ENCODE results near the gene RIOK3.

Gene RIOK3

GRCh38 chr18:23462876-23463275, 9.8 kb downstream of the RIOK3 start:
- TF ChIP-seq CTCF (IDR thresholded peaks at IDR 0.05; ENCODE audit: low read depth, low read length): no peak
- Histone ChIP-seq H3K36me3 (peaks cover 52% of the 10 kb centered on the region), H3K27ac (no peak overlapping the region), H3K4me3 (ENCODE audit: low read depth, low read length) (no peak overlapping the region), H3K9me3 (ENCODE audit: severe bottlenecking) (no peaks in the 10 kb centered on the region), H3K27me3 (ENCODE audit: insufficient read depth, low read depth, severe bottlenecking) (no peaks in the 10 kb centered on the region)
- DNase-seq: no peak

DNA sequence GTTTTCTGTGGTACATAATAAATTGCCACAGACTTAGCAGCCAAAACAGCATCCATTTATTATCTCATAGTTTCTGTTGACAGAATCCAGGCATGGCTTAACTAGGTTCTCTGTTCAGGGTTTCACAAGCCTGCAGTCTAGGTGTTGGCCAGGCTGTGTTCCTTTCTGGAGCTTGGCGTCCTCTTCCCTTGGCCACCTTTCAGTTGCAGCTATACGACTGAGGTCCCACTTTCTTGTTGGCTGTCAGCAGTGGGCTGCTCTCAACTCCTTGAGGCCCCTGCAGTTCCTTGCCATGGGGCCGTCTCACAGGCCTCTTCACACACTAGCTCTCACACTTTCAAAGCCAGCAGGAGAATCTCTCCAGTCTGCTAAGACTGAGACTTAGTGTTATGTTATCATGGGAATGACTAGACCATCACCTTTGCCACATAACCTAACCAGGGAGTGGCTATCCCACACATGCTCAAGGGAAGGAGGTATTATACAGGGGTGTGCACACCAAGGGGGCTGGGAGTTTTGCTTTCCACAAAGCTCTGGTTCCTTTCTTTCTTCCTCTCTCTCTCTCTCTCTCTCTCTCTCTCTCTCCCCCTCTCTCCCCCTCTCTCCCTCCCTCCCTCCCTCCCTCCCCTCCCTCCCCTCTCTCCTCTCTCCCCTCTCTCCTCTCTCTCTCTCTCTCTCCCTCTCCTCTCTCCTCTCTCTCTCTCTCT, 15.8 kb downstream of the RIOK3 start:
- Histone ChIP-seq H3K27ac (no peak overlapping the region), H3K27me3 (ENCODE audit: insufficient read depth, low read depth, severe bottlenecking) (no peaks in the 10 kb centered on the region), H3K4me3 (ENCODE audit: low read depth, low read length) (no peak overlapping the region), H3K9me3 (ENCODE audit: severe bottlenecking) (no peaks in the 10 kb centered on the region), H3K36me3 (peaks cover 81% of the 10 kb centered on the region)
- no peak for DNase-seq
- no peak for TF ChIP-seq CTCF (IDR thresholded peaks at IDR 0.05; ENCODE audit: low read depth, low read length)

- Histone ChIP-seq H3K36me3 (peaks cover 77% of the 10 kb centered on the region), H3K27me3 (ENCODE audit: insufficient read depth, low read depth, severe bottlenecking) (no peaks in the 10 kb centered on the region), H3K9me3 (ENCODE audit: severe bottlenecking) (no peaks in the 10 kb centered on the region), H3K27ac (no peak overlapping the region), H3K4me3 (ENCODE audit: low read depth, low read length) (no peak overlapping the region)
- no peak for TF ChIP-seq CTCF (IDR thresholded peaks at IDR 0.05; ENCODE audit: low read depth, low read length)
- no peak for DNase-seq
Measured at GRCh38 chr18:23470620-23471387, 17.7 kb downstream of the RIOK3 start.

DNA sequence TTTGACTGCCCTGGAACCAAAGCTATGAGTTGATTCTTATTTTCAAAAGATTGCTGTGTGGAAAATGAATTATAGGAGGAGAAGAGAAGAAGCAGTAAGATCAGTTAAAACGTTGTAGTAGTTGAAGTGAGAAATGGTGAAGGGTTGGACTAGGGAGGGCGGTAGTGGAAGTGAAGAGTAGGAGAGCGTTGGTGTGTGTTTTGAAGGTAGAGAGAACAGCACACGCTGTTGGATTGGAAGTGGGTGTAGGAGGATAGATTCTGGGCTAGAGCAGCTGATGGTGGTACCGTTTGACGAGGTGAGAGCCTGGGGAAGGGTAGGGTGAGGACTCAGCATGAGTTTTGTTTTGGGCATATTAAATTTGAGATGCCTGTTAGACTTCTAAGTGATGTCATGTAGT, 18.4 kb downstream of the RIOK3 start:
- Histone ChIP-seq H3K27me3 (ENCODE audit: insufficient read depth, low read depth, severe bottlenecking) (no peaks in the 10 kb centered on the region), H3K36me3 (peaks cover 80% of the 10 kb centered on the region), H3K27ac (no peak overlapping the region), H3K9me3 (ENCODE audit: severe bottlenecking) (no peaks in the 10 kb centered on the region), H3K4me3 (ENCODE audit: low read depth, low read length) (no peak overlapping the region)
- DNase-seq: no peak
- TF ChIP-seq CTCF (IDR thresholded peaks at IDR 0.05; ENCODE audit: low read depth, low read length): no peak

- DNase-seq: no peak
- peaks cover 66% of the 10 kb centered on the region for H3K36me3 ChIP-seq
- H3K9me3 ChIP-seq (ENCODE audit: severe bottlenecking): no peaks in the 10 kb centered on the region
- no peak overlapping the region for H3K4me3 ChIP-seq (ENCODE audit: low read depth, low read length)
- H3K27ac ChIP-seq: no peak overlapping the region
- no peaks in the 10 kb centered on the region for H3K27me3 ChIP-seq (ENCODE audit: insufficient read depth, low read depth, severe bottlenecking)
- no peak for TF ChIP-seq CTCF (IDR thresholded peaks at IDR 0.05; ENCODE audit: low read depth, low read length)
Measured at GRCh38 chr18:23479829-23480505, 26.9 kb downstream of the RIOK3 start.
